MCF 10A (cell line): ENCODE measurements around the gene CDKN3. TPM values are rescaled to one million over a fixed set of nuclear protein-coding genes. Genes with fewer than 3 reads are reported as not detected.

ENCODE experiments used
- BruUV-seq: library from RNA; stranded (reverse); fragments of 400-500 nt; replicated peaks from 2 replicates; lab custom pipeline; 2021; lab: Mats Ljungman, UMichigan
- CTCF ChIA-PET: fragments of 300-600 bp; sonication (Branson Sonifier 250); formaldehyde crosslinking; extraction: SDS; loops from one replicate; lab custom pipeline; 2021; ENCODE audit warnings: antibody characterized with exemption, inconsistent platforms; lab: Yijun Ruan, JAX
- POLR2A ChIA-PET: fragments of 300-600, 350-650 bp; sonication (Branson Sonifier 250); formaldehyde crosslinking; extraction: SDS; loops from one replicate; lab custom pipeline; 2020; ENCODE audit warnings: antibody characterized with exemption, inconsistent platforms; lab: Yijun Ruan, JAX
- DNase-seq: peaks from one replicate; pipeline ENCODE4 v3.0.0-alpha.2; 2018; ENCODE audit not compliant: unreplicated experiment
- H3K27ac Mint-ChIP-seq: one replicate; pipeline ENCODE4 v1.8.0; 2022; ENCODE audit warnings: mild to moderate bottlenecking, low read depth, mixed read lengths; ENCODE audit not compliant: unreplicated experiment
- H3K27me3 Mint-ChIP-seq: one replicate; pipeline ENCODE4 v1.8.0; 2022; ENCODE audit warnings: mixed read lengths; ENCODE audit not compliant: insufficient read depth, unreplicated experiment
- H3K36me3 Mint-ChIP-seq: one replicate; pipeline ENCODE4 v1.8.0; 2022; ENCODE audit warnings: mild to moderate bottlenecking, moderate library complexity, mixed read lengths; ENCODE audit not compliant: insufficient read depth, unreplicated experiment
- H3K4me1 Mint-ChIP-seq: one replicate; pipeline ENCODE4 v1.8.0; 2022; ENCODE audit warnings: mixed read lengths; ENCODE audit not compliant: insufficient read depth, unreplicated experiment
- H3K4me3 Mint-ChIP-seq: one replicate; pipeline ENCODE4 v1.8.0; 2022; ENCODE audit warnings: mild to moderate bottlenecking, moderate library complexity, mixed read lengths; ENCODE audit not compliant: unreplicated experiment
- H3K9me3 Mint-ChIP-seq: one replicate; pipeline ENCODE4 v1.8.0; 2022; ENCODE audit warnings: mixed read lengths; ENCODE audit not compliant: unreplicated experiment
- CTCF ChIP-seq: fragments of 200-600 bp; IDR thresholded peaks from one replicate; pipeline ENCODE4 v1.8.0; 2022; ENCODE audit warnings: antibody characterized with exemption, mild to moderate bottlenecking; ENCODE audit not compliant: unreplicated experiment
- intact Hi-C: fragments of 100-400 bp; cut with micrococcal nuclease; formaldehyde crosslinking; loops from 2 replicates; pipeline ENCODE4 v1.14.1; 2022
- total RNA-seq: library from RNA; stranded (reverse); gene quantifications from 2 replicates; pipeline ENCODE4 v1.2.3, GENCODE V29; 2022

Gene CDKN3
- total RNA-seq, 1 experiment from 2014 or later, result 66.5 TPM

- intact Hi-C loops, result no loop called here
- peaks cover 10% of the 10 kb centered on the region for H3K27me3 Mint-ChIP-seq
- no peak for TF ChIP-seq CTCF
- no peaks in the 10 kb centered on the region for H3K4me1 Mint-ChIP-seq
- POLR2A ChIA-PET, result no interaction called here
- H3K9me3 Mint-ChIP-seq, result no peaks in the 10 kb centered on the region
- H3K4me3 Mint-ChIP-seq, result no peak overlapping the region
- no peaks in the 10 kb centered on the region for H3K36me3 Mint-ChIP-seq
- no TSS peak for BruUV-seq
- no peak overlapping the region for H3K27ac Mint-ChIP-seq
- CTCF ChIA-PET, result interaction anchor here (0.6 to 2.3 kb wide), 5 partner anchors 14 to 1173 kb away, joined by 3 to 9 read pairs (median 3); no protein-coding TSS in a partner anchor
- DNase-seq, result no peak
Observed at GRCh38 chr14:54362759-54363437, 33.9 kb upstream of the CDKN3 start.

GRCh38 chr14:54364555-54365415, 32.0 kb upstream of the CDKN3 start:
- no peak for TF ChIP-seq CTCF
- Mint-ChIP-seq H3K9me3 (no peaks in the 10 kb centered on the region), H3K27me3 (peaks cover 6% of the 10 kb centered on the region), H3K27ac (no peak overlapping the region), H3K4me1 (no peaks in the 10 kb centered on the region), H3K36me3 (no peaks in the 10 kb centered on the region), H3K4me3 (no peak overlapping the region)
- POLR2A ChIA-PET, result no interaction called here
- DNase-seq, result peak; percentile 75
- CTCF ChIA-PET, result interaction anchor here (0.8 to 2.3 kb wide), 2 partner anchors 55 to 126 kb away, joined by 3 to 9 read pairs; no protein-coding TSS in a partner anchor
- no TSS peak for BruUV-seq
- intact Hi-C loops, result loop anchor here (5.0 kb wide), 1 partner anchor 443 kb away; no protein-coding TSS in a partner anchor

GRCh38 chr14:54366736-54367735, 29.8 kb upstream of the CDKN3 start:
- no peaks in the 10 kb centered on the region for H3K9me3 Mint-ChIP-seq
- POLR2A ChIA-PET, result interaction anchor here (0.7 to 1.5 kb wide), 2 partner anchors 29 to 54 kb away, joined by 4 read pairs; partner anchors contain the start of gene CDKN3
- no peaks in the 10 kb centered on the region for H3K27me3 Mint-ChIP-seq
- peak; percentile 62 for DNase-seq
- intact Hi-C loops, result loop anchor here (1.0 to 5.0 kb wide), 2 partner anchors 53 to 440 kb away; no protein-coding TSS in a partner anchor
- no peak overlapping the region for H3K27ac Mint-ChIP-seq
- peak; percentile 39 for TF ChIP-seq CTCF
- H3K4me3 Mint-ChIP-seq, result no peak overlapping the region
- TSS peak; percentile 95 for BruUV-seq
- no peaks in the 10 kb centered on the region for H3K36me3 Mint-ChIP-seq
- no peaks in the 10 kb centered on the region for H3K4me1 Mint-ChIP-seq
- CTCF ChIA-PET, result interaction anchor here (0.5 to 1.7 kb wide), 6 partner anchors 14 to 233 kb away, joined by 3 to 8 read pairs (median 5); no protein-coding TSS in a partner anchor
